Right lobe of liver (tissue), 6 donors: ENCODE data around the gene SHKBP1. TPM values are rescaled to one million over a fixed set of nuclear protein-coding genes. Genes with fewer than 3 reads are reported as not detected.

Source experiments
- ATAC-seq, 4 donors: fragments of 200-7000 bp; cut with Tn5 transposase; one replicate each; pipeline ENCODE4 v1.9.1; 2020; ENCODE audit warnings: mild to moderate bottlenecking in 4 of 4, moderate library complexity in 4 of 4
- DNase-seq, 3 donors: peaks; one replicate each; pipeline ENCODE4 v3.0.0-alpha.2; 2020
- H3K27ac ChIP-seq, 3 donors: fragments of 200-600 bp; one replicate each; pipeline ENCODE4 v1.8.0; 2022
- H3K27me3 ChIP-seq, 2 donors: fragments of 200-600 bp; one replicate each; pipeline ENCODE4 v1.8.0; 2022
- H3K36me3 ChIP-seq, 4 donors: fragments of 200-600 bp; sonication (generic) in 1 of 4; one replicate each; pipeline versions ENCODE4 v1.5.1 to v1.8.0; 2017 to 2022; ENCODE audit warnings: control low read depth in 1 of 4
- H3K4me1 ChIP-seq, 4 donors: fragments of 200-600 bp; sonication (generic) in 1 of 4; one replicate each; pipeline versions ENCODE4 v1.5.1 to v1.8.0; 2017 to 2022; ENCODE audit warnings: control low read depth in 1 of 4
- H3K4me3 ChIP-seq, 3 donors: fragments of 200-600 bp; one replicate each; pipeline ENCODE4 v1.8.0; 2022
- H3K9me3 ChIP-seq, 4 donors: fragments of 200-600 bp; sonication (generic) in 1 of 4; one replicate each; pipeline versions ENCODE4 v1.5.1 to v1.8.0; 2017 to 2022; ENCODE audit warnings: control low read depth in 1 of 4
- POLR2A ChIP-seq: fragments of 450-650 bp; IDR thresholded peaks from one replicate; pipeline ENCODE4 v1.6.1; 2017; ENCODE audit warnings: antibody characterized with exemption, mild to moderate bottlenecking
- WGBS: methylation state at CpG from one replicate; pipeline ENCODE4 v1.1.6; 2018; ENCODE audit warnings: low coverage, low lambda C conversion rate; ENCODE audit not compliant: insufficient coverage; ENCODE audit errors: missing lambda C conversion rate; 5-methylcytosine and 5-hydroxymethylcytosine counted together
- intact Hi-C, 2 donors: fragments of 100-400 bp; cut with DNase I; formaldehyde crosslinking; loops; one replicate each; pipeline versions ENCODE4 v1.11.2 to v1.14.1; 2022
- total RNA-seq, 6 experiments: library from RNA; depleted of rRNA in 2 of 6; stranded (reverse); fragments of >200 nt in 2 of 6; fragmentation: NEBNext Ultra II Directional in 3 of 6; extraction: Animal tissue kit (Norgen Biotek cat#: 25700) in 3 of 6; gene quantifications; one replicate each; pipeline versions ENCODE4 v1.1.0 to v1.2.4, GENCODE V29; 2016 to 2023
- TF ChIP-seq, protein P1 (sequence below), 4 donors: fragments of 200-600 bp in 3 of 4; fragments of 450-650 bp in 1 of 4; IDR thresholded peaks; one replicate each; pipeline versions ENCODE4 v1.5.1 to v1.8.0; 2016 to 2022; ENCODE audit warnings: antibody characterized with exemption in 4 of 4, mild to moderate bottlenecking in 2 of 4
- donor health status: DM: no; HTN: yes; CAD: no.
- donor health status: DM: no; HTN: no; CAD: no.
- donor health status: DM: no; HTN: no; CAD: no.
- donor health status: DM: no; HTN: yes; CAD: no.
- donor health status: DM: no; HTN: yes; CAD: no.

Gene SHKBP1
- total RNA-seq, 6 experiments from 2014 or later = 16.1 to 29.0 (median 22.4) TPM

- Histone ChIP-seq H3K36me3 (peaks cover 0 to 16% (median 6%) of the 10 kb centered on the region in 4 donors), H3K4me1 (no peaks in the 10 kb centered on the region), H3K9me3 (no peaks in the 10 kb centered on the region), H3K4me3 (no peak overlapping the region), H3K27me3 (no peaks in the 10 kb centered on the region), H3K27ac (no peak overlapping the region)
- peak in 1 of 4 donors; percentile 30 for ATAC-seq
- 69% methylated on average over 10 of the region's 11 CpGs for WGBS
- no peak for DNase-seq
- TF ChIP-seq, protein P1, sequence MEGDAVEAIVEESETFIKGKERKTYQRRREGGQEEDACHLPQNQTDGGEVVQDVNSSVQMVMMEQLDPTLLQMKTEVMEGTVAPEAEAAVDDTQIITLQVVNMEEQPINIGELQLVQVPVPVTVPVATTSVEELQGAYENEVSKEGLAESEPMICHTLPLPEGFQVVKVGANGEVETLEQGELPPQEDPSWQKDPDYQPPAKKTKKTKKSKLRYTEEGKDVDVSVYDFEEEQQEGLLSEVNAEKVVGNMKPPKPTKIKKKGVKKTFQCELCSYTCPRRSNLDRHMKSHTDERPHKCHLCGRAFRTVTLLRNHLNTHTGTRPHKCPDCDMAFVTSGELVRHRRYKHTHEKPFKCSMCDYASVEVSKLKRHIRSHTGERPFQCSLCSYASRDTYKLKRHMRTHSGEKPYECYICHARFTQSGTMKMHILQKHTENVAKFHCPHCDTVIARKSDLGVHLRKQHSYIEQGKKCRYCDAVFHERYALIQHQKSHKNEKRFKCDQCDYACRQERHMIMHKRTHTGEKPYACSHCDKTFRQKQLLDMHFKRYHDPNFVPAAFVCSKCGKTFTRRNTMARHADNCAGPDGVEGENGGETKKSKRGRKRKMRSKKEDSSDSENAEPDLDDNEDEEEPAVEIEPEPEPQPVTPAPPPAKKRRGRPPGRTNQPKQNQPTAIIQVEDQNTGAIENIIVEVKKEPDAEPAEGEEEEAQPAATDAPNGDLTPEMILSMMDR (IDR thresholded peaks at IDR 0.05) = no peak
- no peak for TF ChIP-seq POLR2A
- intact Hi-C loops = no loop called here
Observed at GRCh38 chr19:40585241-40585981, 8.7 kb downstream of the SHKBP1 start.

DNA sequence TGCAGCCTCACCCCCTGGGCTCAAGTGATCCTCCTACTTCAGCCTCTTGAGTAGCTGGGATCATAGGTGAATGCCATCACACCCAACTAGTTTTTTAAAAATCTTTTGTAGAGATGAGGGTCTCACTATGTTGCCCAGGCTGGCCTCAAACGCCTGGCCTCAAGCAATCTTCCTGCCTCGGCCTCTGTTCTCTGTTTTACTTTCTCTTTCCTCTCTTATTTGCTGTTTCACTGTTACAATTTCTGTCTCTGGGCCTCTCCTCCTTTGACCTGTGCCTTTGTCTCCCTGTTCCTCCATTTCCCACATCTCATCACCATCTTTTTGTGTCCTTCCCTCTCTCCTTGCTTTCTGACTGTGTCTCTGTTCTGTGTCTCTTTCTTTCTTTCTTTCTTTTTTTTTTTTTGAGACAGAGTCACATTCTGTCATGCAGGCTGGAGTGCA is 9.3 kb downstream of the SHKBP1 start:
- intact Hi-C loops = no loop called here
- Histone ChIP-seq H3K36me3 (peaks cover 0 to 12% (median 1%) of the 10 kb centered on the region in 4 donors), H3K27ac (no peak overlapping the region), H3K9me3 (no peaks in the 10 kb centered on the region), H3K4me3 (no peak overlapping the region), H3K27me3 (no peaks in the 10 kb centered on the region), H3K4me1 (no peaks in the 10 kb centered on the region)
- DNase-seq = no peak
- no peak for ATAC-seq
- TF ChIP-seq POLR2A = no peak
- TF ChIP-seq, protein P1 (IDR thresholded peaks at IDR 0.05) = no peak
- 65% methylated on average over 2 of the region's 2 CpGs for WGBS

DNA sequence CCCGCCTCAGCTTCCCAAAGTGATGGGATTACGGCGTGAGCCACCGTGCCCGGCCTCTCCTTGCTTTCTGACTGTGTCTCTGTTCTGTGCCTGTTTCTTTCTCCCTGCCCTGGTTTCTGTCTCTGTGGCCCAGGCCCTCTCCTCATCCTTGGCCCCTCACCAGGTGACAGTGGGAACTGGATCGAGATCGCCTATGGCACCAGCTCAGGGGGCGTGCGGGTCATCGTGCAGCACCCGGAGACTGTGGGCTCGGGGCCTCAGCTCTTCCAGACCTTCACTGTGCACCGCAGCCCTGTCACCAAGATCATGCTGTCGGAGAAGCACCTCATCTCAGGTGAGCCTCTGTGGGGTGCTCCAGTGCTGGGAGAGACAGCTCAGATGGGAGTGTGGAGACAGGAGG is 9.9 kb downstream of the SHKBP1 start:
- H3K27me3 ChIP-seq = no peaks in the 10 kb centered on the region
- H3K4me1 ChIP-seq = no peaks in the 10 kb centered on the region
- no peak for DNase-seq
- intact Hi-C loops = no loop called here
- H3K27ac ChIP-seq = no peak overlapping the region
- no peak overlapping the region for H3K4me3 ChIP-seq
- 94% methylated on average over 7 of the region's 14 CpGs for WGBS
- TF ChIP-seq, protein P1 (IDR thresholded peaks at IDR 0.05) = no peak
- no peak for TF ChIP-seq POLR2A
- no peaks in the 10 kb centered on the region for H3K9me3 ChIP-seq
- no peak for ATAC-seq
- H3K36me3 ChIP-seq = peaks cover 0 to 9% (median under 1%) of the 10 kb centered on the region in 4 donors

GRCh38 chr19:40588110-40588854 is 11.6 kb downstream of the SHKBP1 start:
- no peak overlapping the region for H3K27ac ChIP-seq
- H3K27me3 ChIP-seq = no peaks in the 10 kb centered on the region
- H3K36me3 ChIP-seq = peaks cover 0 to 4% (median 0%) of the 10 kb centered on the region in 4 donors
- intact Hi-C loops = no loop called here
- DNase-seq (no peak), ATAC-seq (peak in 2 of 4 donors; percentile 19 to 34)
- WGBS = 80% methylated on average over 1 of the region's 19 CpGs
- H3K9me3 ChIP-seq = no peaks in the 10 kb centered on the region
- no peak overlapping the region for H3K4me3 ChIP-seq
- TF ChIP-seq, protein P1 (IDR thresholded peaks at IDR 0.05) = no peak
- no peak for TF ChIP-seq POLR2A
- H3K4me1 ChIP-seq = no peaks in the 10 kb centered on the region
